T-cell (primary cell): ENCODE measurements around the gene ZNF283. TPM values are rescaled to one million over a fixed set of nuclear protein-coding genes. Genes with fewer than 3 reads are reported as not detected.

ENCODE experiments used
- ATAC-seq, 4 experiments: fragments of 200-7000 bp in 3 of 4; fragments of 150-1000 bp in 1 of 4; cut with Tn5 transposase; replicated peaks in 1 of 4; 1 replicate in 3 of 4; 2 replicates in 1 of 4; pipeline ENCODE4 v1.10.0; 2021; ENCODE audit warnings: moderate library complexity in 3 of 4, mild to moderate bottlenecking in 2 of 4, moderate number of reproducible peaks in 1 of 4
- CTCF ChIA-PET, 2 donors: fragments of 300-600 bp; sonication (Branson Sonifier 250); formaldehyde crosslinking; loops; one replicate each; lab custom pipeline; 2022; ENCODE audit warnings: antibody characterized with exemption in 2 of 2; lab: Charles Lee
- POLR2A ChIA-PET, 2 donors: fragments of 300-600 bp; sonication (Branson Sonifier 250); formaldehyde crosslinking; loops; one replicate each; lab custom pipeline; 2022; ENCODE audit warnings: antibody characterized with exemption in 2 of 2; lab: Charles Lee
- DNase-seq, 35 experiments: peaks; one replicate each; pipeline versions ENCODE4 v3.0.0 to v3.0.0-alpha.2; 2013 to 2023
- H3K27ac ChIP-seq: one replicate; pipeline ENCODE4 v1.5.1; 2013; ENCODE audit warnings: low read length
- H3K27me3 ChIP-seq, 2 experiments: replicated peaks in 1 of 2; 1 replicate in 1 of 2; 2 replicates in 1 of 2; pipeline versions ENCODE4 v1.6.1 to v1.7.0; 2013; ENCODE audit warnings: low read length in 1 of 2, mixed read lengths in 1 of 2; ENCODE audit not compliant: control insufficient read depth in 2 of 2, insufficient read depth in 2 of 2; ENCODE audit errors: extremely low read depth in 1 of 2
- H3K36me3 ChIP-seq, 2 donors: 1 replicate in 1 of 2; 2 replicates in 1 of 2; pipeline versions ENCODE4 v1.6.1 to v1.7.0; 2013; ENCODE audit warnings: low read length in 1 of 2; ENCODE audit not compliant: control insufficient read depth in 2 of 2, insufficient read depth in 1 of 2; ENCODE audit errors: extremely low read depth in 1 of 2
- H3K4me1 ChIP-seq, 2 experiments: 1 replicate in 1 of 2; 2 replicates in 1 of 2; pipeline versions ENCODE4 v1.6.1 to v1.7.0; 2013; ENCODE audit warnings: low read length in 2 of 2, mixed read lengths in 1 of 2; ENCODE audit not compliant: insufficient read depth in 2 of 2, control insufficient read depth in 1 of 2; ENCODE audit errors: extremely low read depth in 1 of 2
- H3K4me3 ChIP-seq, 2 donors: 1 replicate in 1 of 2; 2 replicates in 1 of 2; pipeline versions ENCODE4 v1.5.1 to v1.7.0; 2013; ENCODE audit warnings: mild to moderate bottlenecking in 2 of 2, low read length in 1 of 2, moderate library complexity in 1 of 2; ENCODE audit not compliant: control insufficient read depth in 1 of 2; ENCODE audit errors: extremely low read depth in 1 of 2
- H3K9me3 ChIP-seq: 2 replicates; pipeline ENCODE4 v1.7.0; 2013
- H3K27ac Mint-ChIP-seq, 2 donors: one replicate each; pipeline ENCODE4 v1.8.0; 2020 to 2021; ENCODE audit warnings: mild to moderate bottlenecking in 2 of 2, mixed read lengths in 2 of 2
- H3K27me3 Mint-ChIP-seq, 2 donors: one replicate each; pipeline ENCODE4 v1.8.0; 2021 to 2022; ENCODE audit warnings: mixed read lengths in 2 of 2
- H3K36me3 Mint-ChIP-seq: one replicate; pipeline ENCODE4 v1.8.0; 2021; ENCODE audit warnings: mixed read lengths
- H3K4me1 Mint-ChIP-seq, 3 donors: one replicate each; pipeline ENCODE4 v1.8.0; 2020 to 2022; ENCODE audit warnings: mixed read lengths in 3 of 3, mild to moderate bottlenecking in 1 of 3
- H3K4me3 Mint-ChIP-seq, 3 donors: one replicate each; pipeline ENCODE4 v1.8.0; 2020 to 2022; ENCODE audit warnings: mild to moderate bottlenecking in 3 of 3, mixed read lengths in 3 of 3, moderate library complexity in 3 of 3
- H3K9me3 Mint-ChIP-seq, 3 donors: one replicate each; pipeline ENCODE4 v1.8.0; 2020 to 2022; ENCODE audit warnings: mixed read lengths in 3 of 3
- WGBS: methylation state at CpG from one replicate; pipeline ENCODE4 v1.1.5; 2013; ENCODE audit warnings: missing lambda C conversion rate; ENCODE audit not compliant: insufficient coverage; 5-methylcytosine and 5-hydroxymethylcytosine counted together
- total RNA-seq, 35 experiments: library from RNA in 6 of 35; stranded (reverse) in 6 of 35; fragments of 120-200 nt in 1 of 35; gene quantifications; one replicate each; pipeline versions ENCODE4 v1.2.1 to v1.2.4 and lab custom pipeline; 2013 to 2026

The ZNF283 gene
- total RNA-seq, 5 donors from 2014 or later (not counting 1 experiment from before 2014, with no cell fraction given), result 5.4 to 19.0 (median 12.7) TPM

- ChIA-PET POLR2A (no interaction called here), CTCF (no interaction called here)
- H3K4me3 Mint-ChIP-seq, result peak overlapping the region; percentile 73 to 83 (median 82)
- no peak overlapping the region for H3K4me3 ChIP-seq
- WGBS, result 73% methylated on average over 13 of the region's 14 CpGs
- H3K4me1 ChIP-seq, result peaks cover 31 to 85% of the 10 kb centered on the region in 2 experiments
- H3K27me3 Mint-ChIP-seq, result no peaks in the 10 kb centered on the region
- H3K27ac Mint-ChIP-seq, result peak overlapping the region; percentile 86 to 95
- H3K36me3 ChIP-seq, result no peaks in the 10 kb centered on the region
- H3K4me1 Mint-ChIP-seq, result peaks cover 75 to 79% (median 76%) of the 10 kb centered on the region in 3 donors
- ATAC-seq, result no peak
- H3K36me3 Mint-ChIP-seq, result no peaks in the 10 kb centered on the region
- no peaks in the 10 kb centered on the region for H3K9me3 Mint-ChIP-seq
- H3K27me3 ChIP-seq, result no peaks in the 10 kb centered on the region
- no peaks in the 10 kb centered on the region for H3K9me3 ChIP-seq
- DNase-seq, result no peak
- H3K27ac ChIP-seq, result no peak overlapping the region
Measured at GRCh38 chr19:43781630-43782310, 45.4 kb upstream of the ZNF283 start.

- ATAC-seq, result no peak
- H3K36me3 ChIP-seq, result no peaks in the 10 kb centered on the region
- H3K27ac ChIP-seq, result no peak overlapping the region
- Mint-ChIP-seq H3K36me3 (no peaks in the 10 kb centered on the region), H3K4me1 (peaks cover 70 to 74% (median 72%) of the 10 kb centered on the region in 3 donors), H3K27ac (peak overlapping the region; percentile 85 to 95), H3K9me3 (no peaks in the 10 kb centered on the region), H3K27me3 (no peaks in the 10 kb centered on the region), H3K4me3 (peak overlapping the region; percentile 2 to 83 (median 82))
- 75% methylated on average over 4 of the region's 8 CpGs for WGBS
- peak overlapping the region in 1 of 2 donors; percentile 11 for H3K4me3 ChIP-seq
- H3K9me3 ChIP-seq, result no peaks in the 10 kb centered on the region
- POLR2A ChIA-PET, result no interaction called here
- DNase-seq, result no peak
- CTCF ChIA-PET, result no interaction called here
- no peaks in the 10 kb centered on the region for H3K27me3 ChIP-seq
- peaks cover 26 to 79% of the 10 kb centered on the region in 2 experiments for H3K4me1 ChIP-seq
Measured at GRCh38 chr19:43782311-43782660, 44.8 kb upstream of the ZNF283 start.

- peak overlapping the region in 1 of 2 donors; percentile 11 for H3K4me3 ChIP-seq
- no peak overlapping the region for H3K27ac ChIP-seq
- ATAC-seq, result no peak
- Mint-ChIP-seq H3K4me1 (peaks cover 65 to 69% (median 67%) of the 10 kb centered on the region in 3 donors), H3K9me3 (no peaks in the 10 kb centered on the region), H3K36me3 (no peaks in the 10 kb centered on the region), H3K27me3 (no peaks in the 10 kb centered on the region), H3K4me3 (peak overlapping the region; percentile 2 to 83 (median 82)), H3K27ac (peak overlapping the region; percentile 85 to 95)
- no peaks in the 10 kb centered on the region for H3K9me3 ChIP-seq
- no peaks in the 10 kb centered on the region for H3K27me3 ChIP-seq
- CTCF ChIA-PET, result no interaction called here
- DNase-seq, result no peak
- 94% methylated on average over 18 of the region's 24 CpGs for WGBS
- no peaks in the 10 kb centered on the region for H3K36me3 ChIP-seq
- peaks cover 23 to 75% of the 10 kb centered on the region in 2 experiments for H3K4me1 ChIP-seq
- POLR2A ChIA-PET, result no interaction called here
Measured at GRCh38 chr19:43782689-43783231, 44.4 kb upstream of the ZNF283 start.

GRCh38 chr19:43783636-43784035 lies 43.5 kb upstream of the ZNF283 start:
- no peaks in the 10 kb centered on the region for H3K36me3 ChIP-seq
- no peak for ATAC-seq
- 80% methylated on average over 8 of the region's 8 CpGs for WGBS
- Mint-ChIP-seq H3K9me3 (no peaks in the 10 kb centered on the region), H3K4me1 (peaks cover 57 to 60% (median 59%) of the 10 kb centered on the region in 3 donors), H3K36me3 (no peaks in the 10 kb centered on the region), H3K27me3 (no peaks in the 10 kb centered on the region), H3K4me3 (peak overlapping the region; percentile 63 to 83 (median 64)), H3K27ac (peak overlapping the region; percentile 97 to 98)
- no peaks in the 10 kb centered on the region for H3K9me3 ChIP-seq
- peaks cover 17 to 66% of the 10 kb centered on the region in 2 experiments for H3K4me1 ChIP-seq
- no peaks in the 10 kb centered on the region for H3K27me3 ChIP-seq
- CTCF ChIA-PET, result no interaction called here
- H3K27ac ChIP-seq, result peak overlapping the region; percentile 71
- POLR2A ChIA-PET, result no interaction called here
- H3K4me3 ChIP-seq, result no peak overlapping the region
- DNase-seq, result no peak

- Mint-ChIP-seq H3K4me3 (peak overlapping the region; percentile 63 to 83 (median 65)), H3K36me3 (no peaks in the 10 kb centered on the region), H3K9me3 (no peaks in the 10 kb centered on the region), H3K27ac (peak overlapping the region; percentile 97 to 98), H3K4me1 (peaks cover 50 to 54% (median 51%) of the 10 kb centered on the region in 3 donors), H3K27me3 (peaks cover 0 to 1% of the 10 kb centered on the region in 2 donors)
- ChIA-PET CTCF (interaction anchor here in 1 of 2 donors (0.6 to 1.9 kb wide), 6 partner anchors 12 to 252 kb away, joined by 3 to 16 read pairs (median 4); partner anchors contain the start of gene ZNF575), POLR2A (no interaction called here)
- WGBS, result 35% methylated on average over 4 of the region's 4 CpGs
- H3K4me3 ChIP-seq, result no peak overlapping the region
- ATAC-seq (peak; percentile 44 to 66 (median 62)), DNase-seq (peak in 8 of 35 experiments; percentile 23 to 74 (median 49))
- H3K27me3 ChIP-seq, result no peaks in the 10 kb centered on the region
- peaks cover 13 to 59% of the 10 kb centered on the region in 2 experiments for H3K4me1 ChIP-seq
- no peaks in the 10 kb centered on the region for H3K9me3 ChIP-seq
- no peaks in the 10 kb centered on the region for H3K36me3 ChIP-seq
- peak overlapping the region; percentile 71 for H3K27ac ChIP-seq
Measured at GRCh38 chr19:43784241-43784980, 42.7 kb upstream of the ZNF283 start.
